ENCODE measurements around the gene PKP4.

DNA sequence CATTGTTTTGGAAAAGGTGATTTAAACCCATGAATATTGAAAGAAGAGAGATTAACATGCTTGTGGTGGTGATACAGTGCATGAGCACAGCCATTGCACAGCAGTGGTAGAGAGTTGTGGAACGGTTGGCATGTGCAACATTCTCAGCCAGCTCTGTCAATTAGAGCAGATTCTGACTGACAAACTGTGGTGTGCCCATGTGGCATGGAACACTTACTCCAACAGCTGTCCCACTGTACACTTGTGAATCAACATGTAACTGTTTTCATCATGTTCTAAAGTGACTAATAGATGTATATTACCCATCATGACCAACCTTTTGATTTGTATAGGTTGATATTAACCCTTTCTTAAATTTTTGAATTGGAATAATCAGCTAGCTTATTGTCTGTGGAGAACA is 55.6 kb downstream of the PKP4 start:
- TF ChIP-seq, protein P1, sequence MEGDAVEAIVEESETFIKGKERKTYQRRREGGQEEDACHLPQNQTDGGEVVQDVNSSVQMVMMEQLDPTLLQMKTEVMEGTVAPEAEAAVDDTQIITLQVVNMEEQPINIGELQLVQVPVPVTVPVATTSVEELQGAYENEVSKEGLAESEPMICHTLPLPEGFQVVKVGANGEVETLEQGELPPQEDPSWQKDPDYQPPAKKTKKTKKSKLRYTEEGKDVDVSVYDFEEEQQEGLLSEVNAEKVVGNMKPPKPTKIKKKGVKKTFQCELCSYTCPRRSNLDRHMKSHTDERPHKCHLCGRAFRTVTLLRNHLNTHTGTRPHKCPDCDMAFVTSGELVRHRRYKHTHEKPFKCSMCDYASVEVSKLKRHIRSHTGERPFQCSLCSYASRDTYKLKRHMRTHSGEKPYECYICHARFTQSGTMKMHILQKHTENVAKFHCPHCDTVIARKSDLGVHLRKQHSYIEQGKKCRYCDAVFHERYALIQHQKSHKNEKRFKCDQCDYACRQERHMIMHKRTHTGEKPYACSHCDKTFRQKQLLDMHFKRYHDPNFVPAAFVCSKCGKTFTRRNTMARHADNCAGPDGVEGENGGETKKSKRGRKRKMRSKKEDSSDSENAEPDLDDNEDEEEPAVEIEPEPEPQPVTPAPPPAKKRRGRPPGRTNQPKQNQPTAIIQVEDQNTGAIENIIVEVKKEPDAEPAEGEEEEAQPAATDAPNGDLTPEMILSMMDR (IDR thresholded peaks at IDR 0.05; ENCODE audit: control extremely low read depth in 1 of 3, insufficient read depth in 1 of 3, low read depth in 1 of 3, low read length in 3 of 3): no peak
- TF ChIP-seq HDAC2 (IDR thresholded peaks at IDR 0.05; ENCODE audit: borderline replicate concordance in 1 of 2, low read depth in 2 of 2, low read length in 2 of 2): no peak
- TF ChIP-seq EZH2 (IDR thresholded peaks at IDR 0.05; ENCODE audit: low read depth, low read length, severe bottlenecking): no peak
- no peak for TF ChIP-seq KDM1A (IDR thresholded peaks at IDR 0.05; ENCODE audit: borderline replicate concordance, low read length)
- no peak for TF ChIP-seq POLR2A (IDR thresholded peaks at IDR 0.05; ENCODE audit: control extremely low read depth in 1 of 2, low read depth in 2 of 2, low read length in 2 of 2)
- TF ChIP-seq, protein P2, sequence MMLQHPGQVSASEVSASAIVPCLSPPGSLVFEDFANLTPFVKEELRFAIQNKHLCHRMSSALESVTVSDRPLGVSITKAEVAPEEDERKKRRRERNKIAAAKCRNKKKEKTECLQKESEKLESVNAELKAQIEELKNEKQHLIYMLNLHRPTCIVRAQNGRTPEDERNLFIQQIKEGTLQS (IDR thresholded peaks at IDR 0.05; ENCODE audit: insufficient read depth, low read depth, low read length): no peak
- TF ChIP-seq RXRA (IDR thresholded peaks at IDR 0.05; ENCODE audit: insufficient read depth, low read depth, low read length): no peak
- no peak for TF ChIP-seq YY1 (IDR thresholded peaks at IDR 0.05; ENCODE audit: low read depth, low read length)
- TF ChIP-seq CEBPB (IDR thresholded peaks at IDR 0.05; ENCODE audit: low read depth, low read length): no peak
- no peak for TF ChIP-seq POLR2AphosphoS5 (IDR thresholded peaks at IDR 0.05; ENCODE audit: low read depth, low read length)
- TF ChIP-seq SP1 (IDR thresholded peaks at IDR 0.05; ENCODE audit: low read depth, low read length): no peak
